Fibroblast of lung (primary cell): ENCODE data around the gene TLCD3B. TPM values are rescaled to one million over a fixed set of nuclear protein-coding genes. Genes with fewer than 3 reads are reported as not detected.

Source experiments
- DNase-seq, 2 donors: peaks; one replicate each; pipeline versions ENCODE4 v3.0.0 to v3.0.0-alpha.2; 2010; ENCODE audit warnings: low read depth in 2 of 2
- H2AFZ ChIP-seq: 2 replicates; pipeline ENCODE4 v1.5.1; 2012; ENCODE audit warnings: low read length, control low read depth, inconsistent platforms
- H3K27ac ChIP-seq: 2 replicates; pipeline ENCODE4 v1.5.1; 2011; ENCODE audit warnings: low read length, control low read depth; ENCODE audit not compliant: insufficient read depth
- H3K27me3 ChIP-seq: 2 replicates; pipeline ENCODE4 v1.5.1; 2011; ENCODE audit warnings: mild to moderate bottlenecking, low read length; ENCODE audit not compliant: control insufficient read depth, insufficient read depth
- H3K36me3 ChIP-seq: 2 replicates; pipeline ENCODE4 v1.5.1; 2011; ENCODE audit warnings: low read length; ENCODE audit not compliant: control insufficient read depth, insufficient read depth
- H3K4me1 ChIP-seq: 2 replicates; pipeline ENCODE4 v1.5.1; 2011; ENCODE audit warnings: low read length; ENCODE audit not compliant: control insufficient read depth, insufficient read depth; ENCODE audit errors: extremely low read depth
- H3K4me2 ChIP-seq: 2 replicates; pipeline ENCODE4 v1.5.1; 2011; ENCODE audit warnings: low read length, control low read depth; ENCODE audit not compliant: insufficient read depth; ENCODE audit errors: extremely low read depth
- H3K4me3 ChIP-seq, 4 experiments: fragments of 200-600 bp in 1 of 4; sonication (generic) in 1 of 4; replicated peaks in 1 of 4; 2 replicates each; pipeline ENCODE4 v1.5.1; 2011 to 2016; ENCODE audit warnings: low read length in 4 of 4, low read depth in 3 of 4, mild to moderate bottlenecking in 3 of 4, control low read depth in 2 of 4, inconsistent platforms in 1 of 4, mixed read lengths in 1 of 4; ENCODE audit not compliant: insufficient read depth in 1 of 4; ENCODE audit errors: control extremely low read depth in 1 of 4
- H3K79me2 ChIP-seq: 2 replicates; pipeline ENCODE4 v1.5.1; 2012; ENCODE audit warnings: mild to moderate bottlenecking, low read length, inconsistent platforms; ENCODE audit not compliant: control insufficient read depth, insufficient read depth
- H3K9ac ChIP-seq: 2 replicates; pipeline ENCODE4 v1.5.1; 2011; ENCODE audit warnings: mild to moderate bottlenecking, low read length, control low read depth; ENCODE audit not compliant: insufficient read depth
- H3K9me3 ChIP-seq: 2 replicates; pipeline ENCODE4 v1.5.1; 2012; ENCODE audit warnings: low read depth, low read length; ENCODE audit not compliant: control insufficient read depth, insufficient read depth
- H4K20me1 ChIP-seq: 2 replicates; pipeline ENCODE4 v1.5.1; 2011; ENCODE audit warnings: low read length; ENCODE audit not compliant: control insufficient read depth, insufficient read depth; ENCODE audit errors: extremely low read depth
- CTCF ChIP-seq, 2 donors: IDR thresholded peaks in 1 of 2; conservative IDR thresholded peaks in 1 of 2; 1 replicate in 1 of 2; 2 replicates in 1 of 2; pipeline ENCODE4 v1.5.1; 2011 to 2012; ENCODE audit warnings: low read length in 2 of 2, control low read depth in 1 of 2, inconsistent platforms in 1 of 2, low read depth in 1 of 2, mild to moderate bottlenecking in 1 of 2
- EZH2 ChIP-seq: IDR thresholded peaks from 2 replicates; pipeline ENCODE4 v1.5.1; 2012; ENCODE audit warnings: low read length, control low read depth, mild to moderate bottlenecking; ENCODE audit errors: missing control alignments
- polyA plus RNA-seq, 2 donors: library from polyadenylated mRNA; depleted of rRNA in 1 of 2; stranded (reverse) in 1 of 2; unstranded in 1 of 2; fragments of >200 nt; gene quantifications; 2 replicates each; pipeline ENCODE4 v1.2.1, GENCODE V29; 2011 to 2012; ENCODE audit warnings: missing spikeins in 1 of 2
- total RNA-seq: library from RNA; depleted of rRNA; stranded (reverse); fragments of >200 nt; gene quantifications from 2 replicates; pipeline ENCODE4 v1.2.1, GENCODE V29; 2014

Gene TLCD3B
- total and polyA plus RNA-seq, 2 donors (not counting 1 experiment from before 2014, with no cell fraction given) = not detected

- no peak for TF ChIP-seq CTCF (conservative IDR thresholded peaks at IDR 0.05 in 1 of 2, IDR thresholded peaks at IDR 0.05 in 1 of 2; ENCODE audit: low read depth in 1 of 2, low read length in 2 of 2)
- TF ChIP-seq EZH2 = no peak
- Histone ChIP-seq H4K20me1 (no peaks in the 10 kb centered on the region), H3K4me2 (no peak overlapping the region), H3K79me2 (no peaks in the 10 kb centered on the region), H3K36me3 (peaks cover 3% of the 10 kb centered on the region), H3K9ac (no peak overlapping the region), H3K4me3 (no peak overlapping the region), H3K4me1 (no peaks in the 10 kb centered on the region), H3K27me3 (peaks cover 19% of the 10 kb centered on the region), H3K27ac (no peak overlapping the region), H2AFZ (no peak overlapping the region), H3K9me3 (no peaks in the 10 kb centered on the region)
- DNase-seq = no peak
These were observed 21.8 kb downstream of the TLCD3B start for GRCh38 chr16:30009085-30009862.

- Histone ChIP-seq H3K36me3 (peaks cover 6% of the 10 kb centered on the region), H3K9ac (no peak overlapping the region), H3K27ac (no peak overlapping the region), H3K4me1 (no peaks in the 10 kb centered on the region), H4K20me1 (no peaks in the 10 kb centered on the region), H3K4me2 (no peak overlapping the region), H3K4me3 (no peak overlapping the region), H2AFZ (no peak overlapping the region), H3K79me2 (no peaks in the 10 kb centered on the region), H3K27me3 (peaks cover 19% of the 10 kb centered on the region), H3K9me3 (no peaks in the 10 kb centered on the region)
- no peak for DNase-seq
- TF ChIP-seq EZH2 (no peak), CTCF (conservative IDR thresholded peaks at IDR 0.05 in 1 of 2, IDR thresholded peaks at IDR 0.05 in 1 of 2; ENCODE audit: low read depth in 1 of 2, low read length in 2 of 2) (no peak)
These were observed 23.6 kb downstream of the TLCD3B start for GRCh38 chr16:30007378-30007895.

- no peak overlapping the region for H3K4me3 ChIP-seq
- H3K4me1 ChIP-seq = no peaks in the 10 kb centered on the region
- H3K27ac ChIP-seq = no peak overlapping the region
- H3K4me2 ChIP-seq = no peak overlapping the region
- no peaks in the 10 kb centered on the region for H4K20me1 ChIP-seq
- no peak for TF ChIP-seq EZH2
- TF ChIP-seq CTCF (conservative IDR thresholded peaks at IDR 0.05 in 1 of 2, IDR thresholded peaks at IDR 0.05 in 1 of 2; ENCODE audit: low read depth in 1 of 2, low read length in 2 of 2) = no peak
- H3K9me3 ChIP-seq = no peaks in the 10 kb centered on the region
- peaks cover 6% of the 10 kb centered on the region for H3K36me3 ChIP-seq
- peaks cover 15% of the 10 kb centered on the region for H3K27me3 ChIP-seq
- no peak overlapping the region for H3K9ac ChIP-seq
- H2AFZ ChIP-seq = no peak overlapping the region
- DNase-seq = no peak
- H3K79me2 ChIP-seq = no peaks in the 10 kb centered on the region
These were observed 24.3 kb downstream of the TLCD3B start for GRCh38 chr16:30006659-30007377.
